AG04449 (cell line): ENCODE measurements around the gene SELENON.

Experiments
- CTCF ChIA-PET: fragments of 350-600 bp; formaldehyde crosslinking; extraction: SDS; loops from one replicate; lab custom pipeline; 2021; ENCODE audit warnings: antibody characterized with exemption; lab: Yijun Ruan, JAX
- POLR2A ChIA-PET: fragments of 400-600, 350-600 bp; formaldehyde crosslinking; extraction: SDS; loops from one replicate; lab custom pipeline; 2020; ENCODE audit warnings: antibody characterized with exemption, inconsistent platforms; lab: Yijun Ruan, JAX
- DNase-seq: peaks from one replicate; pipeline ENCODE4 v3.0.0-alpha.2; 2010; ENCODE audit warnings: low read depth, low spot score
- H3K4me3 ChIP-seq: 2 replicates; pipeline ENCODE4 v1.5.1; 2011; ENCODE audit warnings: low read depth, mild to moderate bottlenecking, control low read depth, low read length
- CTCF ChIP-seq: IDR thresholded peaks from one replicate; pipeline ENCODE4 v1.5.1; 2011; ENCODE audit warnings: mild to moderate bottlenecking, moderate library complexity, low read length, control low read depth, inconsistent platforms; ENCODE audit not compliant: insufficient read depth; ENCODE audit errors: missing control alignments

SELENON gene

GRCh38 chr1:25804964-25805862 is 5.2 kb downstream of the SELENON start:
- DNase-seq = no peak
- ChIA-PET POLR2A (no interaction called here), CTCF (interaction anchor here (0.8 to 24.7 kb wide), 3 partner anchors 9 to 193 kb away, joined by 3 to 468 read pairs (median 4); partner anchors contain the start of gene MAN1C1)
- no peak for TF ChIP-seq CTCF
- no peak overlapping the region for H3K4me3 ChIP-seq

- ChIA-PET CTCF (interaction anchor here (0.8 to 24.7 kb wide), 2 partner anchors 9 to 193 kb away, joined by 4 to 468 read pairs; partner anchors contain the start of gene MAN1C1), POLR2A (no interaction called here)
- no peak for DNase-seq
- TF ChIP-seq CTCF = no peak
- H3K4me3 ChIP-seq = no peak overlapping the region
Measured at GRCh38 chr1:25805863-25806225, 5.9 kb downstream of the SELENON start.

GRCh38 chr1:25806418-25806817 is 6.4 kb downstream of the SELENON start:
- CTCF ChIA-PET = interaction anchor here (1.0 to 24.7 kb wide), 3 partner anchors 11 to 234 kb away, joined by 3 to 468 read pairs (median 3); partner anchors contain the start of gene MAN1C1

GRCh38 chr1:25807480-25808390 is 7.7 kb downstream of the SELENON start:
- POLR2A ChIA-PET = no interaction called here
- CTCF ChIA-PET = interaction anchor here (0.7 to 24.7 kb wide), 10 partner anchors 7 to 299 kb away, joined by 3 to 468 read pairs (median 3); partner anchors contain the start of genes MAN1C1, MTFR1L and SELENON
- no peak overlapping the region for H3K4me3 ChIP-seq
- no peak for DNase-seq
- no peak for TF ChIP-seq CTCF

More at GRCh38 chr1:25806418-25806817, 6.4 kb downstream of the SELENON start:
- H3K4me3 ChIP-seq = no peak overlapping the region
- TF ChIP-seq CTCF = no peak
- no peak for DNase-seq
- POLR2A ChIA-PET = no interaction called here

GRCh38 chr1:25808481-25809244 is 8.7 kb downstream of the SELENON start:
- DNase-seq = no peak
- POLR2A ChIA-PET = interaction anchor here (1.6 kb wide), 1 partner anchor 9 kb away, joined by 9 read pairs; the partner anchor contains the start of gene SELENON
- CTCF ChIA-PET = interaction anchor here (0.9 to 24.7 kb wide), 13 partner anchors 8 to 569 kb away, joined by 3 to 468 read pairs (median 4); partner anchors contain the start of genes MAN1C1, MTFR1L and SELENON
- no peak overlapping the region for H3K4me3 ChIP-seq
- no peak for TF ChIP-seq CTCF
